ENCODE results near the gene CCDC188.

CCDC188 gene

DNA sequence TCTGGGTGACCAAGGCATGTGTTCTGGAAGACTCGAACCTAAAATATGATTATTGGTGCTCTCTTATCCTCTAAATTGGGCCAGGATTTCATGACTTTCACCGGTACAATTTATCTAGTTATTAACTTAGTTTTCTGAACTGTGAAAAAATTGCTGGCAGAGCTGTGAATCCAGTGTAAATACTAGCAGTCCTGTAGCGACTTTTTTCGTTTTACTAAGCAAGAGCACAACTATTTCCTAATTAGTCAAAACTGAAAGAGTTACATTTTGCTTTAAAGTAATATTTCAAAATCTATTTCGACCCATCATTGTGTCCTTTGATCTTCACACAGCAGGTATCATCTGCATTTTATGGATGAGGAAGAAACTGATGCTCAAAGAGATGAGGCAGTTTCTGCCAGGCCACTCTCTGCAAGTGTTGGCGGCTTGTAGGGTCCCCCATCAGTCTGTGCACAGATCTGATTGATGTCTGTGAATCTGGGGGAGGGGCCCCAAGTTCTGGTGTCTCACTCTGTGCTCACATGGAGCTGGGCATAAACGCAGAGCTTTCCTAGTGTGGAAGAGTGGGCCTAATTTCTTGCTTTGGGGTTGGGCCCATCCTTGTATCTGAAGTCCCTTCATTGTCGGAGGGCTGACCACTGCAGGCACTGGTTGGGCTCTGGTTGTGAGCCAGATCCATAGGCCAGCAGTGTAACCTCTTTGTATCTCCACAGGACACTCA, 32.4 kb downstream of the CCDC188 start:
- Mint-ChIP-seq H3K4me3 (peak overlapping the region; percentile 87), H3K4me1 (peaks cover 51% of the 10 kb centered on the region), H3K27ac (ENCODE audit: low read depth) (peak overlapping the region; percentile 96), H3K36me3 (ENCODE audit: insufficient read depth) (peaks cover 48% of the 10 kb centered on the region), H3K9me3 (no peaks in the 10 kb centered on the region), H3K27me3 (no peaks in the 10 kb centered on the region)
- ATAC-seq (replicated peaks; ENCODE audit: extremely low read depth, poor library complexity, severe bottlenecking) (no peak), DNase-seq (ENCODE audit: low spot score in 2 of 2) (no peak)

DNA sequence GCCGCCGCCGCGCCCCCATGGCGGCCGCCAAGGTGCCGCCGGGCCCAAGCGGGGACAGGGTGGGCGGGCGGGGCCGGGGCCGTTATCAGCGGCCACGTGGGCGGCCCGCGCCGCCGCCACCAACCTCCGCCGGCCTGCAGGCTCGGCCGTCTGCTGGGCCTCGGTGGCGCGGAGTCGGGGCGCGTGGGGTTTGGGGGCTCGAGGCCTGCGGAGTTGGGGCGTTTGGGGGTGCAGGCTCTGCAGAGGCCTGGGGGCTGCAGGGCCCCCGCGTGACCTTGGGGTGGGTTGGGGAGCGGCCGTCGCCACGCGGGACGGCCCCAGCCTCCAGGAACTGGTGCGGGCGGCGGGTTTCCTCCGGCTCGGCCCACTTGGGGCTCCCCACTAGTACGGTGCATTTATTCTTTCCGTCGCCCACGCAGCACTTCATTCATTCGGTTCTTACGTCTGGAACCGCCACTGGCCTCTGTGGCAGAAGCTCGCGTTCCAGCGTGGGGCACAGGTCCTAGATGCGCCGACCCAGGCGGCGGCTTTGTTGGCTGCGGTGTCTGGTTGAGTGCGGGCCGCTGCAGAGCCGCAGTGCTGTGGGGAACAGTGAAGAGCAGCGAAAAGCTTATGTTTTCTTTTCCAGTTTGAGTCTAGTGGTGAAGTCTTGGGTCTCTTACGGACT, 33.1 kb downstream of the CCDC188 start:
- Mint-ChIP-seq H3K36me3 (ENCODE audit: insufficient read depth) (peaks cover 42% of the 10 kb centered on the region), H3K4me1 (peaks cover 45% of the 10 kb centered on the region)
- ATAC-seq (replicated peaks; ENCODE audit: extremely low read depth, poor library complexity, severe bottlenecking), result peak; percentile 37

DNA sequence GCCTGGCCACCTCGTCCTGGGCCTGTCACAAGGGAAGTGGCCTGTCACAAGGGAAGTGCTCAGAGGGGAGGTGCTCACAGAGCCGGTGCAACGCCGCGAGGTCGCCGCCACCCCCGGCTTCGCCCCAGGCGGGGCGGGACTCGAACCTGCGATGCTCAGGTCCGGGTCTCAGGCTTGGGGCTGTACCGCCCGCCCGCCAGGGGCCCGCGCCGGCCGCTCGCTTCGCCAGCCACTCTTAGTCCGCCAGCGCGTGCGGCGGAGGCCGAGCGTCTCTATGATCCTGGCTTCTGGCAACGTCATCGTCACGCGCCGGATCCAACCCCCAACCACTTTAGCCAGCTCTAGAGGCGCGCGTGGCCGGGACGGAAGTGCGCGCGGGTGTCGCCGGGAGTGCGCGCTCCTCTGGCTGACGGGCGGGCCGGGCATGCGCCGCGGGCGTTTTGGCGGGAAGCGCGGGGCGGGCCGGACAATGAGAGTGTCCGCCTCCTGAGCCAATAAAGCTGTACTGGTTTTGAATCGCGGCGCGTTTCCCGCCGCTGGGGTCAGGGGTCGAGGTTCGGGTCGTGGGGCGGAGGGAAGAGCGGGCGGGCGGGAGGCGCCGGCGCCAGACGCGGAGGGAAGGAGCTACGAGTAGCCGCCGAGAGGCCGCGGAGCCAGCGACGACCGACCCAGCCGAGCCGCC, 33.8 kb downstream of the CCDC188 start, which contains the start of gene TRMT2A:
TSS of gene TRMT2A (minus strand) at position 276 of the 682 bp plus-strand sequence. CDS start 320 bp downstream, outside the sequence.
- Mint-ChIP-seq H3K36me3 (ENCODE audit: insufficient read depth) (peaks cover 36% of the 10 kb centered on the region), H3K4me3 (peak within 1 kb of the TSS; percentile 87), H3K27me3 (no peaks in the 10 kb centered on the region), H3K4me1 (peaks cover 40% of the 10 kb centered on the region), H3K27ac (ENCODE audit: low read depth) (peak within 1 kb of the TSS; percentile 96), H3K9me3 (no peaks in the 10 kb centered on the region)
- DNase-seq (ENCODE audit: low spot score in 2 of 2) (peak; percentile 88 to 93), ATAC-seq (replicated peaks; ENCODE audit: extremely low read depth, poor library complexity, severe bottlenecking) (peak; percentile 83)

More for the DNA sequence above, 33.1 kb downstream of the CCDC188 start:
- no peaks in the 10 kb centered on the region for H3K9me3 Mint-ChIP-seq
- H3K27me3 Mint-ChIP-seq, result no peaks in the 10 kb centered on the region
- peak in 1 of 2 donors; percentile 28 for DNase-seq (ENCODE audit: low spot score in 2 of 2)
- H3K4me3 Mint-ChIP-seq, result peak overlapping the region; percentile 87
- H3K27ac Mint-ChIP-seq (ENCODE audit: low read depth), result peak overlapping the region; percentile 96

- Mint-ChIP-seq H3K27ac (ENCODE audit: low read depth) (peak overlapping the region; percentile 96), H3K36me3 (ENCODE audit: insufficient read depth) (peaks cover 33% of the 10 kb centered on the region), H3K9me3 (no peaks in the 10 kb centered on the region), H3K4me1 (peaks cover 42% of the 10 kb centered on the region), H3K27me3 (no peaks in the 10 kb centered on the region), H3K4me3 (peak overlapping the region; percentile 87)
- ATAC-seq (replicated peaks; ENCODE audit: extremely low read depth, poor library complexity, severe bottlenecking) (no peak), DNase-seq (ENCODE audit: low spot score in 2 of 2) (no peak)
Observed at GRCh38 chr22:20116376-20116950, 34.4 kb downstream of the CCDC188 start.

DNA sequence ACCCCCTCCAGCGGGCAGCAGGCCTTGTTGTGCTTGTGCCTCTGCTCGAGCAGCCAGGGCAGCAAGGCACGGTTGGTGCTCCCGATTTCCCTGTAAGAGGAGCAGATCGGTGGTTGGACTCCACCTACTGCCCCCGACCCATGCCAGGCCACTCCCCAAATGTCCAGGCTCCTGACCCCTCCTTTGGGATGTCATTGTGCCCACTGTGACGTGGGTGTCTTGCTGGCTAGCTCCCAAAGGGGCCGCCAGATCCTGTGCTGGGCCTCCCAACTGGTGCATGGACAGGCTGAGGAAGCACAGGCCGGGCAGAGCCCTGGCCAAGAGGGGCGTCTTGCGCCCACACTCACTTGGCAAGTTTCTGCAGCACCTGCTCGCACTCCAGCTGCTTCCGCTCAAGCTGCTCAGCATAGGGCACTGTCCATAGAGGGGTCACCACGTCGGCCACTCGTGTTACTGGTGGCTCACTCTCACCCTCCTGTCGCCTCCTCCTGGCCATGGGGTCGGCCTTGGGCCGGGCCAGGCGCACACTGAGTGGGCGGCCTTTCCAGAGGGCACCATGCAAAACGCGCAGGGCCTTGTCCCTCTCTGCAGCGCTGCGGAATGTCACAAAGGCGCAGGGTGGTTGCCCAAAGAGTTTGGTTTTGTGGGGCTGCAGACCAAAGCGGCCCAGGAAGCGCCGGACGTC, 35.0 kb downstream of the CCDC188 start, which contains the start of gene RANBP1:
TSS of gene RANBP1 (plus strand) at position 414 of the 685 bp plus-strand sequence. CDS start at position 495, 81 bp downstream.
- no peaks in the 10 kb centered on the region for H3K9me3 Mint-ChIP-seq
- H3K27me3 Mint-ChIP-seq, result no peaks in the 10 kb centered on the region
- ATAC-seq (replicated peaks; ENCODE audit: extremely low read depth, poor library complexity, severe bottlenecking), result no peak
- peaks cover 32% of the 10 kb centered on the region for H3K36me3 Mint-ChIP-seq (ENCODE audit: insufficient read depth)
- peak within 1 kb of the TSS; percentile 87 for H3K4me3 Mint-ChIP-seq
- no peak for DNase-seq (ENCODE audit: low spot score in 2 of 2)
- H3K27ac Mint-ChIP-seq (ENCODE audit: low read depth), result peak within 1 kb of the TSS; percentile 96
- H3K4me1 Mint-ChIP-seq, result peaks cover 42% of the 10 kb centered on the region

DNA sequence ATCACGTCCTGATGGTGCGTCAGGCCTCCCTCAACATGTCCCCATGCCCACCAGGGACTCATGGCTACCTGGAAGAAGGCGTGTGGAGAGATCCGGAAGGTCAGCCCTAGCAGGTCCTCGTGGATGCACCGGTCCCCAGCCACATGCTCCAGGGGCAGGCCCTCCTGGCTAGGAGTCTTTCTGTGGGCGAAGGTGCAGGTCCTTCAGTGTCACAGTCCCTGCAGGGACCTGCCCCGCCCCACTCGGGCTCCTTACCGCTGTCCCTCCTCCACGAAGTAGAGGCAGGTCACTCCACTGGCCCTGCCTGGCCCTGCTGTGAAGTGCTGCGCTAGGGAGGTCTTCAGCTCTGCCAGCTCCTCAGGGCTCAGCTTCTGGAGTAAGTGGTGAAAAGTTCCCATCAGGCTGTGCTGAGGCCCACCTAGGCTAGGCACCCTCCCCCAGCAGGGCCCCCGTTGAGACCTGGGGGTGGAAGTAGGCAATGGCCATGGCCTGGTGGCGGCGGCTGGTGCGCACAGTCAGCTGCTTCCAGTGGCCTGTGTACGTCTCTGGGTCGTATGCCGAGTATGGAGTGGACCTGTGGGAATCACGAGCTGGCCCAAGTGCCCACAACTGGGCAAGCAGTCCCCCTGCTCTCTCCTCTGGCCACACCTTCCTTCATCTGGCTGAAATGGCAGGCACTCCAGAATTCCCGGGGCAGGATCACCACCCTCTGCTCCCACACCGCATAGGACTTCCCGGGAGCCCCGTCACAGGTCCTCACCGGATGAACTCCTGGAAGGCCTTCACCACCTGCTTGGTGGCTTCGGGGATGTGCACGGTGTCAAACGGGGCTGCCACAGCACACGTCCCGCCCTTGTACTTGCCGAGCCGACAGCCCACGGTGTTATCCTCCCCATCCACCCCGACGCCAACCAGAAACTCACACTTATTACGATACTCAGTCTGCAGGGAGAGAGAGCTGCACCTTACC, 36.1 kb downstream of the CCDC188 start:
- H3K4me1 Mint-ChIP-seq, result peaks cover 42% of the 10 kb centered on the region
- peaks cover 32% of the 10 kb centered on the region for H3K36me3 Mint-ChIP-seq (ENCODE audit: insufficient read depth)
- no peak for DNase-seq (ENCODE audit: low spot score in 2 of 2)
- peak overlapping the region; percentile 54 for H3K4me3 Mint-ChIP-seq
- no peaks in the 10 kb centered on the region for H3K9me3 Mint-ChIP-seq
- H3K27ac Mint-ChIP-seq (ENCODE audit: low read depth), result peak overlapping the region; percentile 53
- H3K27me3 Mint-ChIP-seq, result no peaks in the 10 kb centered on the region
- ATAC-seq (replicated peaks; ENCODE audit: extremely low read depth, poor library complexity, severe bottlenecking), result no peak

DNA sequence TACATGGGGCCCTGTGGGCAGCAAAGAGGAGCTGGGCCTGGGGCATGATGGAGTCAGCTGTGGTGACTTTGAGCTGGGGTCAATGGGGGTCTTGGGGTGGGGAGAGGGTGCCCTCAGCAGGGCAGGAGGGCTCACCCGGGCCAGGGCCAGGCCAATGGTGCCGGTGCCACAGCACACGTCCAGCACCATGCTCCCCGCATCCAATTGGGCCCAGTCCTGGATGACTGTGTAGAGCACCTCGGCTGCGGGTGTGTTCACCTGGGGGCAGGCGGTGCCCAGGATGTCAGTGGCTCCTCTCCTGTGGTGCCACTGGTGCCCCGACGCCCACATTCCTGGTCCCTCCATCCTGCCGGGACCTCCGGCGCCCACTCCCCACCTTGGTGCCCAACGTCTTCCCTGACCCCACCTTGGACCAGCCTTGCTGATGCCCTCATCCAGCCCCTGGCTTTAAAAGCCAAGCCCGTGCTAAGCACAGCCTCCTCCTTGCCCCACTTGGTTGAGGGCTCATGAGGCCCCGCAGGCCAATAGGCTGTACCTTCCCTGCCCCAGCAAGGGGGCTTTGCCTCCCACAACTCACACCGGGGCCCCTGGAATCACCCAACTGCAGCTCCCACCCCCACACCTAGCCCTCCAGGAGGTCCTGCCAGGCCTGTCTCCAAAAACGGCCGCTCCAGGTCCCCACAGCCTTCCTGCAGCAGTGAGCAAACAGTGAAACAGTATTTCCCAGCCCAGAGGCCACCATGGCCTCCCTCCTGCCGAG, 37.1 kb downstream of the CCDC188 start:
- no peaks in the 10 kb centered on the region for H3K9me3 Mint-ChIP-seq
- peak overlapping the region; percentile 46 for H3K27ac Mint-ChIP-seq (ENCODE audit: low read depth)
- peaks cover 29% of the 10 kb centered on the region for H3K36me3 Mint-ChIP-seq (ENCODE audit: insufficient read depth)
- H3K27me3 Mint-ChIP-seq, result no peaks in the 10 kb centered on the region
- ATAC-seq (replicated peaks; ENCODE audit: extremely low read depth, poor library complexity, severe bottlenecking) (no peak), DNase-seq (ENCODE audit: low spot score in 2 of 2) (no peak)
- no peak overlapping the region for H3K4me3 Mint-ChIP-seq
- peaks cover 38% of the 10 kb centered on the region for H3K4me1 Mint-ChIP-seq

DNA sequence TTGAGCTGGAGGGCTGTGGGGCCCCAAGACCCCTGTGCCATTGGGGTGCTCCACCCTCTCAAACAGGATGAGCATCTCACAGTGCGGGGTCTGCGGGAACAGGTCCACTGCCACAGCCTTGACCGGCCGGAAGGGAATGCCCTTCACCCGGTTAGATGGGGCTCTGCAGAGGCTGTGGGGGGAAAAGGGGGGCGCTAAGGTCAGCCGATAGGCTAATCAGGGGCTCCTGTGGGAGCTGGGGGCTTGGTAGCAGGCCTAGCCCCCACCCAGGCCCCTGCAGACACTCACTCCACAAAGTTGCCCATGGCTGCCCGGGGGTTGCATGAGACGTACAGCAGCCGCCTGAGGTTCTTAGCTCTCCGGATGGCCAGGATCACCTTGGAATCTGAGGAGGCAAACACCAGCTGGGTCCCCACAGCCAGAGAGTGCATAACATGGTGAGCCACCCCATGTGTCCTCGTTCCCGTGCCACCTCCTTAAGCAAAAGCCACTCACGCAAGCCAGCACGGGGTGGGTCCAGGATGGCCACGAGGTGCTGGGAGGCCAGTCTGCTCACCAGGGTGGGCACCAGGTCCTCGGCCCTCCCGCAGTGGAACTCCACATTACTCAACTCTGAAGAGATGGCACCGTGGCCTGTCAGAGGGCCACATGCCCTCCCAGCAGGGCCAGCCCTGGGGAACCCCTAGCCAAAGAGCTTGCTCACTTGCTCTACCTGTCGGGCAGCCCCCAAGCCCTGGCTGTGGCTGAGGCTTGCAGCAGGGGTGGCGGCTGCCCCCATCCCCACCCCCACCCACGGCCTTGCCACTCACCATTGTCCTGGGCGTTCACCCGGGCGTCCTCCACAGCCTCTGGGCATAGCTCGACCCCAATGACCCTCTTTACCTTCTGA, 38.0 kb downstream of the CCDC188 start:
- DNase-seq (ENCODE audit: low spot score in 2 of 2) (no peak), ATAC-seq (replicated peaks; ENCODE audit: extremely low read depth, poor library complexity, severe bottlenecking) (no peak)
- no peaks in the 10 kb centered on the region for H3K27me3 Mint-ChIP-seq
- H3K4me1 Mint-ChIP-seq, result peaks cover 31% of the 10 kb centered on the region
- peaks cover 30% of the 10 kb centered on the region for H3K36me3 Mint-ChIP-seq (ENCODE audit: insufficient read depth)
- no peaks in the 10 kb centered on the region for H3K9me3 Mint-ChIP-seq
- no peak overlapping the region for H3K4me3 Mint-ChIP-seq
- H3K27ac Mint-ChIP-seq (ENCODE audit: low read depth), result peak overlapping the region; percentile 72

DNA sequence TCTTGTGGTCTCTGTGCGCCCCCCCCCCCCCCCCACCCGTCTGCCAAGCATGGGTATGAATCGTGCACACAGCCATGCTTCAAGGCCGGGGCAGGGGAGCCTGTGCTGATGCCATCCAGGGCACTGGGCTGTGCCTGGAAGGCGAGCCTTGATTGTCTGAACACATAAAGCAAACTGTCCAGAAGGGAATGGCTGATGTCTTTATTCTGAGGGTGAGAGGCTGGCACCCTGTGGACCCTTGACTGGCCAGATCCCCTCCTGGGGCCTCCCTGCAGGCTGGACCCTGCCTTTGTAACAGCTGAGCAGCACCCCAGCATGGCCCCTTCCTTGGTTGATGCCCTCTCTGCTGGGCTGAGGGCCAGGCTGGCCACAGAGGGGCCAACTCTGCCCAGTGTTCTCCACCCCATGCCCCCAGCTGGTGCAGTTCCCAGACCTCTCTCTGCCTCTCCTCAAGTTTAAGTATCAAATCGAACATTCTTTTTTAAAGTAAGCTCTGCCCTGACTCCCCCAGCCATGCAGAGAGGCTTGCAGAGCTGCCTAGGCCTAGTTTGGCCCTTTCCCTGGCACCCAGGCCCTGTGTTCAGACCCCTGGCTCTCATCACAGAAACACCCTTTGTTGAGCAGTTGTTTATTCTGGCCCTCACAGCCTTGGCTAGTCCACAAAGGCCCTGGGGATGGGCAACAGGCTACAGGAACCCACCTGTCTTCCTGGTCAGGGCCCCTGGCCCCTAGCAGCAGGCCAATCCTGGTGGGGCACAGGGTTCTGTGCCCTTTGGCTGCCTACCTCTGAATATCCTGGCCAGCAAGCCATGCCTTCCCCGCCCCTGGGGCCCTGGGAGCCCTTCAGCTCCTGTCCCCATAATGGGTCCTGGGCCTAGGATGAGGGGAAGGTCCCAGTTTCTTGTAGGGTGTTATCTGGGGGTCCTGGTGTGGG, 38.9 kb downstream of the CCDC188 start:
- H3K27ac Mint-ChIP-seq (ENCODE audit: low read depth), result peak overlapping the region; percentile 72
- no peaks in the 10 kb centered on the region for H3K27me3 Mint-ChIP-seq
- peak overlapping the region; percentile 23 for H3K4me3 Mint-ChIP-seq
- H3K36me3 Mint-ChIP-seq (ENCODE audit: insufficient read depth), result peaks cover 28% of the 10 kb centered on the region
- H3K9me3 Mint-ChIP-seq, result no peaks in the 10 kb centered on the region
- ATAC-seq (replicated peaks; ENCODE audit: extremely low read depth, poor library complexity, severe bottlenecking), result no peak
- no peak for DNase-seq (ENCODE audit: low spot score in 2 of 2)
- H3K4me1 Mint-ChIP-seq, result peaks cover 26% of the 10 kb centered on the region

All from central memory CD8-positive, alpha-beta T cell (primary cell).